Measurements from ENCODE around the gene ST6GALNAC2.

DNA sequence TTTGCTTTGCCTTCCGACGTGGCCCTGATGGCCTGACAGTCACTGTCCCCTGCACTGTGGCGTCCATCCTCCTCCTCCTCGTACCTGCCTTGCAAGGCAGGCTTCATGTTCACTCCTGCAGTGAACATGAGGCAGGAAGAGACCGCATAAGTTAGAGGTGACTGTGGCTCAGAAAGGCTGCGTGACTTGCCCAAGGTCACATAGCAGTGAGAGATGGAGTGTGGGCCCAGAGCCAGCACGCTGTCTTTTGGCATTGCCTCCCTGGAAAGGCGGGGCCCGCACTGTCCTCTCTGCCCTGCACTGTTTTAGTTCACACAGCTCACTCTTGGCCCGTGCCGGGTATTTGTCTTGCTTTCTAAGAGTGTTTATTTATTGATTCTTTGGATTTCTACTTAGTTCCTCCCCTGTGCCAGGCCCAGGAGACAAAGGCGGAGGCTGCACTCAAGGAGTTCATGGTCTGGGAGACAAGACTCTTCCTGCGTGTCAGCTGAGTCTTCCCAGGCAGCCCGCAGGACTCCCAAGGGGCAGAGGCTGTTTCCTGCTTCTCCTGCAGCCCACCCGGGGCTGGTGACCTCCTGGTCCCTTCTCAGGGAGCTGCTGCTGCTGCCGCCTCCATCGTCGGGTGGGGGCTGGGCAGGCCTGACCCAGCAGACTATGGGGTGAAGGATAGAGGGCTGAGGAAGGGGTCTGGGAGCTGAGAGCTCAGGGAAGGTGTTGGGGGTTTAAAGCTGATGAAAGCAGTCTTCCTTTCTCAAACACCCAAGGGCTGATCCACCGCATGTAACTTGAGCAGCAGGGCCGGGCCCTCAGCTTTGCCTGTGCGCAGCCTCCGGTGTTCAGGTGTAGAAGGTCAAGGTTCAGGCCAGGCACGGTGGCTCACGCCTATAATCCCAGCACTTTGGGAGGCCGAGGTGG is 60.8 kb downstream of the ST6GALNAC2 start:
- TF ChIP-seq, protein P1, sequence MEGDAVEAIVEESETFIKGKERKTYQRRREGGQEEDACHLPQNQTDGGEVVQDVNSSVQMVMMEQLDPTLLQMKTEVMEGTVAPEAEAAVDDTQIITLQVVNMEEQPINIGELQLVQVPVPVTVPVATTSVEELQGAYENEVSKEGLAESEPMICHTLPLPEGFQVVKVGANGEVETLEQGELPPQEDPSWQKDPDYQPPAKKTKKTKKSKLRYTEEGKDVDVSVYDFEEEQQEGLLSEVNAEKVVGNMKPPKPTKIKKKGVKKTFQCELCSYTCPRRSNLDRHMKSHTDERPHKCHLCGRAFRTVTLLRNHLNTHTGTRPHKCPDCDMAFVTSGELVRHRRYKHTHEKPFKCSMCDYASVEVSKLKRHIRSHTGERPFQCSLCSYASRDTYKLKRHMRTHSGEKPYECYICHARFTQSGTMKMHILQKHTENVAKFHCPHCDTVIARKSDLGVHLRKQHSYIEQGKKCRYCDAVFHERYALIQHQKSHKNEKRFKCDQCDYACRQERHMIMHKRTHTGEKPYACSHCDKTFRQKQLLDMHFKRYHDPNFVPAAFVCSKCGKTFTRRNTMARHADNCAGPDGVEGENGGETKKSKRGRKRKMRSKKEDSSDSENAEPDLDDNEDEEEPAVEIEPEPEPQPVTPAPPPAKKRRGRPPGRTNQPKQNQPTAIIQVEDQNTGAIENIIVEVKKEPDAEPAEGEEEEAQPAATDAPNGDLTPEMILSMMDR (conservative IDR thresholded peaks at IDR 0.05; ENCODE audit: low read length), result no peak
- TF ChIP-seq EZH2phosphoT487 (IDR thresholded peaks at IDR 0.05; ENCODE audit: borderline replicate concordance), result no peak

Data from Loucy (cell line).